ENCODE measurements around the gene EPS8. TPM values are rescaled to one million over a fixed set of nuclear protein-coding genes. Genes with fewer than 3 reads are reported as not detected.

EPS8 gene
- total and polyA plus RNA-seq, 3 donors from 2014 or later = 40.0 to 81.8 (median 65.3) TPM

- no peaks in the 10 kb centered on the region for H3K36me3 ChIP-seq (ENCODE audit: low read depth, missing control alignments)
- H3K27ac ChIP-seq = no peak overlapping the region
- TF ChIP-seq CTCF (IDR thresholded peaks at IDR 0.05) = no peak
- no peak for TF ChIP-seq POLR2A (IDR thresholded peaks at IDR 0.05)
- H3K9me3 ChIP-seq = no peaks in the 10 kb centered on the region
- no peak for DNase-seq
- 58 to 67% methylated on average over 1 of the region's 1 CpG for WGBS, 2 donors
- peaks cover 20% of the 10 kb centered on the region for H3K4me1 ChIP-seq
- no peak overlapping the region for H3K4me3 ChIP-seq
- H3K27me3 ChIP-seq = no peaks in the 10 kb centered on the region
- intact Hi-C loops (cut with DNase I; ENCODE audit: low total_unique reads) = no loop called here
Measured at GRCh38 chr12:15690320-15690719, 98.9 kb downstream of the EPS8 start.

GRCh38 chr12:15689751-15690191 lies 99.4 kb downstream of the EPS8 start:
- Histone ChIP-seq H3K36me3 (ENCODE audit: low read depth, missing control alignments) (no peaks in the 10 kb centered on the region), H3K27ac (peak overlapping the region in 1 of 2 donors; percentile 73), H3K9me3 (no peaks in the 10 kb centered on the region), H3K4me1 (peaks cover 20% of the 10 kb centered on the region), H3K4me3 (no peak overlapping the region), H3K27me3 (no peaks in the 10 kb centered on the region)
- 83 to 84% methylated on average over 4 of the region's 4 CpGs for WGBS, 2 donors
- no peak for DNase-seq
- intact Hi-C loops (cut with DNase I; ENCODE audit: low total_unique reads) = no loop called here
- TF ChIP-seq CTCF (IDR thresholded peaks at IDR 0.05) = no peak
- TF ChIP-seq POLR2A (IDR thresholded peaks at IDR 0.05) = no peak

GRCh38 chr12:15688838-15689625 lies 100.2 kb downstream of the EPS8 start:
- intact Hi-C loops (cut with DNase I; ENCODE audit: low total_unique reads) = no loop called here

GRCh38 chr12:15688202-15688736 lies 100.9 kb downstream of the EPS8 start:
- peak overlapping the region in 1 of 2 donors; percentile 73 for H3K27ac ChIP-seq
- 49 to 64% methylated on average over 7 to 8 of the region's 8 CpGs for WGBS, 2 donors
- intact Hi-C loops (cut with DNase I; ENCODE audit: low total_unique reads) = no loop called here
- H3K4me3 ChIP-seq = peak overlapping the region; percentile 19 to 32
- H3K4me1 ChIP-seq = peaks cover 20% of the 10 kb centered on the region
- no peaks in the 10 kb centered on the region for H3K9me3 ChIP-seq
- H3K27me3 ChIP-seq = no peaks in the 10 kb centered on the region
- peak; percentile 58 for DNase-seq
- TF ChIP-seq POLR2A (IDR thresholded peaks at IDR 0.05) (no peak), CTCF (IDR thresholded peaks at IDR 0.05) (no peak)
- H3K36me3 ChIP-seq (ENCODE audit: low read depth, missing control alignments) = no peaks in the 10 kb centered on the region

More at GRCh38 chr12:15688838-15689625, 100.2 kb downstream of the EPS8 start:
- no peaks in the 10 kb centered on the region for H3K36me3 ChIP-seq (ENCODE audit: low read depth, missing control alignments)
- H3K4me3 ChIP-seq = peak overlapping the region; percentile 19 to 32
- 13 to 19% methylated on average over 6 of the region's 6 CpGs for WGBS, 2 donors
- H3K27ac ChIP-seq = peak overlapping the region in 1 of 2 donors; percentile 73
- peaks cover 20% of the 10 kb centered on the region for H3K4me1 ChIP-seq
- no peaks in the 10 kb centered on the region for H3K9me3 ChIP-seq
- DNase-seq = no peak
- no peak for TF ChIP-seq CTCF (IDR thresholded peaks at IDR 0.05)
- TF ChIP-seq POLR2A (IDR thresholded peaks at IDR 0.05) = no peak
- no peaks in the 10 kb centered on the region for H3K27me3 ChIP-seq
